Panc1 (cell line): ENCODE data around the gene ELAPOR1. TPM values are rescaled to one million over a fixed set of nuclear protein-coding genes. Genes with fewer than 3 reads are reported as not detected.
"Not testable (repeated sequence)": the region's sequence is repeated elsewhere in the genome, so short reads cannot be mapped to it uniquely, and the experiment has no call there.

Experiments
- ATAC-seq: fragments of 200-7000 bp; cut with Tn5 transposase; 2 replicates; pipeline ENCODE4 v1.9.1; 2020; ENCODE audit warnings: mild to moderate bottlenecking, moderate library complexity
- BruUV-seq: library from RNA; stranded (reverse); fragments of 400-500 nt; replicated peaks from 2 replicates; lab custom pipeline; 2021; lab: Mats Ljungman, UMichigan
- CTCF ChIA-PET: fragments of 300-600 bp; sonication (Branson Sonifier 250); formaldehyde crosslinking; loops from one replicate; lab custom pipeline; 2022; ENCODE audit warnings: antibody characterized with exemption; lab: Charles Lee
- POLR2A ChIA-PET: fragments of 300-600 bp; sonication (Branson Sonifier 250); formaldehyde crosslinking; loops from one replicate; lab custom pipeline; 2022; ENCODE audit warnings: antibody characterized with exemption; lab: Charles Lee
- DNase-seq: peaks from one replicate; pipeline ENCODE4 v3.0.0-alpha.2; 2010; ENCODE audit warnings: low read depth, low spot score
- H3K27ac ChIP-seq: 2 replicates; pipeline ENCODE4 v1.5.1; 2011; ENCODE audit warnings: mild to moderate bottlenecking, low read length, inconsistent platforms
- H3K27me3 ChIP-seq: fragments of 200-500 bp; sonication (Bioruptor generic); 2 replicates; pipeline ENCODE4 v1.6.0; 2014; ENCODE audit warnings: low read length, inconsistent platforms; ENCODE audit not compliant: control insufficient read depth, insufficient read depth
- H3K36me3 ChIP-seq: fragments of 200-500 bp; sonication (Bioruptor generic); 2 replicates; pipeline ENCODE4 v1.5.1; 2014; ENCODE audit warnings: inconsistent platforms, mild to moderate bottlenecking, low read length, moderate library complexity; ENCODE audit not compliant: control insufficient read depth, insufficient read depth
- H3K4me1 ChIP-seq: 2 replicates; pipeline ENCODE4 v1.5.1; 2011; ENCODE audit warnings: inconsistent platforms, mild to moderate bottlenecking, low read length, moderate library complexity; ENCODE audit not compliant: control insufficient read depth, insufficient read depth
- H3K4me3 ChIP-seq, 2 experiments: 2 replicates each; pipeline ENCODE4 v1.5.1; 2011 to 2012; ENCODE audit warnings: low read depth in 2 of 2, low read length in 2 of 2, mild to moderate bottlenecking in 2 of 2, inconsistent platforms in 1 of 2, moderate library complexity in 1 of 2
- H3K9me3 ChIP-seq: fragments of 200-500 bp; sonication (Bioruptor generic); 2 replicates; pipeline ENCODE4 v1.5.1; 2014; ENCODE audit warnings: low read depth, mild to moderate bottlenecking, inconsistent platforms, low read length, moderate library complexity; ENCODE audit not compliant: control insufficient read depth, insufficient read depth
- CTCF ChIP-seq: fragments of 450-650 bp; IDR thresholded peaks from 2 replicates; pipeline ENCODE4 v1.5.1; 2017; ENCODE audit warnings: mild to moderate bottlenecking
- POLR2AphosphoS5 ChIP-seq: IDR thresholded peaks from 2 replicates; pipeline ENCODE4 v1.6.1; 2012; ENCODE audit warnings: mild to moderate bottlenecking, low read depth, low read length, moderate library complexity
- REST ChIP-seq, 2 experiments: IDR thresholded peaks; 2 replicates each; pipeline ENCODE4 v1.6.1; 2011 to 2012; ENCODE audit warnings: low read depth in 2 of 2, control low read depth in 1 of 2, low read length in 1 of 2, mild to moderate bottlenecking in 1 of 2, moderate library complexity in 1 of 2; ENCODE audit not compliant: insufficient read depth in 1 of 2
- SIN3A ChIP-seq: IDR thresholded peaks from 2 replicates; pipeline ENCODE4 v1.6.1; 2012; ENCODE audit warnings: low read depth, mild to moderate bottlenecking, low read length, moderate library complexity, borderline replicate concordance; ENCODE audit not compliant: insufficient read depth
- TCF7L2 ChIP-seq: IDR thresholded peaks from 2 replicates; pipeline ENCODE4 v1.6.1; 2011; ENCODE audit warnings: mild to moderate bottlenecking, low read depth, low read length, inconsistent platforms
- in situ Hi-C: cut with HindIII; loops from 2 replicates; pipeline ENCODE4 v1.10.0; 2016; ENCODE audit warnings: low sequenced_read_pairs, low pct_unique_long_range_greater_than_20kb
- intact Hi-C: fragments of 100-400 bp; cut with micrococcal nuclease; formaldehyde crosslinking; loops from one replicate; pipeline ENCODE4 v1.10.0; 2022; ENCODE audit not compliant: unreplicated experiment
- total RNA-seq: library from RNA; stranded (reverse); gene quantifications from one replicate; pipeline ENCODE4 v1.2.1, GENCODE V29; 2021; ENCODE audit not compliant: unreplicated experiment

ELAPOR1 gene
- total RNA-seq, 1 experiment from 2014 or later, result 0.28 TPM

DNA sequence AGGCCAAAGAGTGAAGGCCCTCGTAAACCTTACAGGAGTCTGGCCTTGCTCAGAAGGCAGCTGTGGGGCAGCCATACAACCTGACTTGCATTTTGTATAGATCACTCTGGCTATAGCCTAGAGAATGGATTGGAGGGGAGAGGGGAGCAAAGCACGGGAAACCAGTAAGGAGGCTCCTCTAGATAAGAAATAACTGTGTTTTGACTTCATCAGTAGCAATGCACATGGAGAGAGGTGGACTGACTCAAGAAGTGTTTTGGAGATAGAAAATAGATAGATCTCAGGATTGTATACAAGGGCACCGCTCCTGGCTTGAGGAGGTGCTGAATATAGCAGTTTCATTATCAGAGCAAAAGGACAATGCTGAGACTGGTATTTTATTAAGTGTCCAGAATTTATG is 26.5 kb downstream of the ELAPOR1 start:
- no peak for ATAC-seq
- intact Hi-C loops, result no loop called here
- Histone ChIP-seq H3K9me3 (no peaks in the 10 kb centered on the region), H3K4me3 (no peak overlapping the region), H3K27me3 (no peaks in the 10 kb centered on the region), H3K36me3 (no peaks in the 10 kb centered on the region), H3K4me1 (no peaks in the 10 kb centered on the region), H3K27ac (no peak overlapping the region)
- in situ Hi-C loops, result no loop called here
- ChIA-PET CTCF (no interaction called here), POLR2A (no interaction called here)
- DNase-seq, result no peak
- BruUV-seq, result no TSS peak
- TF ChIP-seq POLR2AphosphoS5 (no peak), CTCF (no peak), SIN3A (no peak)

GRCh38 chr1:109142260-109142659 is 28.3 kb downstream of the ELAPOR1 start:
- H3K9me3 ChIP-seq, result no peaks in the 10 kb centered on the region
- no peak for DNase-seq
- H3K27ac ChIP-seq, result no peak overlapping the region
- CTCF ChIA-PET, result no interaction called here
- no peaks in the 10 kb centered on the region for H3K4me1 ChIP-seq
- intact Hi-C loops, result no loop called here
- H3K4me3 ChIP-seq, result no peak overlapping the region
- BruUV-seq, result no TSS peak
- H3K27me3 ChIP-seq, result no peaks in the 10 kb centered on the region
- ATAC-seq, result no peak
- in situ Hi-C loops, result no loop called here
- TF ChIP-seq CTCF (no peak), POLR2AphosphoS5 (no peak), REST (IDR thresholded peaks at IDR 0.05; ENCODE audit: insufficient read depth in 1 of 2, low read depth in 2 of 2, low read length in 1 of 2) (no peak), TCF7L2 (no peak), SIN3A (no peak)
- no peaks in the 10 kb centered on the region for H3K36me3 ChIP-seq
- POLR2A ChIA-PET, result no interaction called here

DNA sequence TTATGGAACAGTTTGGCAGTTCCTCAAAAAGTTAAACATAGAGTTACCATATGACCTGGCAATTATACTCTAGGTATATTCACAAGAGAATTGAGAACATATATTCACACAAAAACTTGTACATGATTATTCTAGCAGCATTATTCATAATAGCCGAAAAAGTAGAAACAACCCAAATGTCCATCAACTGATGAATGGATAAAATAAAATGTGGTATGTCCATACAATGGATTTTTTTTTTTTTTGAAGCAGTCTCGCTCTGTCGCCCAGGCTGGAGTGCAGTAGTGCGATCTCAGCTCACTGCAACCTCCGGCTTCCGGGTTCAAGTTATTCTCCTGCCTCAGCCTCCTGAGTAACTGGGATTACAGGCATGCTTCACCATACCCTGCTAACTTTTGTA is 28.8 kb downstream of the ELAPOR1 start:
- H3K4me3 ChIP-seq, intact Hi-C loops, H3K27me3 ChIP-seq, in situ Hi-C loops, H3K36me3 ChIP-seq, H3K9me3 ChIP-seq, CTCF ChIA-PET, H3K27ac ChIP-seq, H3K4me1 ChIP-seq, DNase-seq, ATAC-seq, BruUV-seq, POLR2A ChIA-PET: not testable (repeated sequence)
